WI38 (cell line): ENCODE results near the gene NEUROD1.

Experiments used
- H3K4me3 ChIP-seq: 2 replicates; pipeline ENCODE4 v1.5.1; 2011; ENCODE audit warnings: low read depth, mild to moderate bottlenecking, control low read depth, low read length
- TF ChIP-seq, protein P1 (sequence below): IDR thresholded peaks from 2 replicates; pipeline ENCODE4 v1.5.1; 2012; ENCODE audit warnings: low read depth, mild to moderate bottlenecking, control low read depth, low read length

NEUROD1 gene

DNA sequence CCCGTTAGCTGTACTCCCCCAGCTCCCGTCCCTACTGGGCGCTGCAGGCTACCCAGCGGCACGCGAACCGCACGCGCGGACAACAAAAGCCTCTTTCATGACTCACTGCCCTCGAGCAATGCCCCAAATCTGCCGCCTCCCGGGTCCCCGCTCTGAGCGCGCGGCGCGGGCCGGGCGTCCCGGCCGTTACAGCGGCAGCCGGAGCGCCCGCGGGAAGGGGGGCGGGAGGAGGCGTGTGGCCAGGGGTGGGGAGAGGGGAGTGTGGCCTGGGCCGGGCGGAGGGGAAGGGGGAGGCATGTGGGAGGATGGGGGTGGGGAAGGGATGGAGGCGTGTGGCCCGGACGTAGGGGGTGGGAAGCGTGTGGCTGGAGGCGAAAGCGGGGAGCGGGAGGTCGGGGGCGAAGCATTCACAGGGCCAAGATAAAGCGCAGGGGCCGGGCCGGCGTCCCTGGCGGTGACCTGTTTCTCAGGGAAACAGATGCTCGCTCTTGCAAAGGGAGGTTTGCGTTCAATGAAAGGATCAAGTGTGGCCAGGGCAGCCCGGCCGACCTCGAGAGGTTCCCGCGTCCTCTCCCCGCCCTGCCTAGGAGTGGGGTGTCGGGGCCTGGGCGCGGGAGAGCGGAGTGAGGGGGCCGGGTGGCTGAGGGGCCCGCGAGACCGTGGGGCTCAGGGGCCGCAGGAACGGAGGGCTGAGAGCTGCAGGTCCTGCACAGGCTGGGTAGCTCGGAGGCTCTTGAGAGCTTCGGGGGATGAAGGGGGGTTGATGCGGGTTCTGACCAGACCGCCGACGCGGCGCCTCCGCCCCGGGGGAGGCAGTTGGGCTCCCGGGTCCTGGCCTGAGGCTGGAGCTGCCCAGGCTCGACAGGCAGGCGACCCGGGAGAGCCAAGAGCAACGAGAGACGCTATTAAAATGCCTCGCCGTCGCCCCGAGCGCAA, 3.5 kb upstream of the NEUROD1 start:
- TF ChIP-seq, protein P1, sequence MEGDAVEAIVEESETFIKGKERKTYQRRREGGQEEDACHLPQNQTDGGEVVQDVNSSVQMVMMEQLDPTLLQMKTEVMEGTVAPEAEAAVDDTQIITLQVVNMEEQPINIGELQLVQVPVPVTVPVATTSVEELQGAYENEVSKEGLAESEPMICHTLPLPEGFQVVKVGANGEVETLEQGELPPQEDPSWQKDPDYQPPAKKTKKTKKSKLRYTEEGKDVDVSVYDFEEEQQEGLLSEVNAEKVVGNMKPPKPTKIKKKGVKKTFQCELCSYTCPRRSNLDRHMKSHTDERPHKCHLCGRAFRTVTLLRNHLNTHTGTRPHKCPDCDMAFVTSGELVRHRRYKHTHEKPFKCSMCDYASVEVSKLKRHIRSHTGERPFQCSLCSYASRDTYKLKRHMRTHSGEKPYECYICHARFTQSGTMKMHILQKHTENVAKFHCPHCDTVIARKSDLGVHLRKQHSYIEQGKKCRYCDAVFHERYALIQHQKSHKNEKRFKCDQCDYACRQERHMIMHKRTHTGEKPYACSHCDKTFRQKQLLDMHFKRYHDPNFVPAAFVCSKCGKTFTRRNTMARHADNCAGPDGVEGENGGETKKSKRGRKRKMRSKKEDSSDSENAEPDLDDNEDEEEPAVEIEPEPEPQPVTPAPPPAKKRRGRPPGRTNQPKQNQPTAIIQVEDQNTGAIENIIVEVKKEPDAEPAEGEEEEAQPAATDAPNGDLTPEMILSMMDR, result no peak
- peak overlapping the region; percentile 20; the same call in 1 of the 2 replicates for H3K4me3 ChIP-seq

DNA sequence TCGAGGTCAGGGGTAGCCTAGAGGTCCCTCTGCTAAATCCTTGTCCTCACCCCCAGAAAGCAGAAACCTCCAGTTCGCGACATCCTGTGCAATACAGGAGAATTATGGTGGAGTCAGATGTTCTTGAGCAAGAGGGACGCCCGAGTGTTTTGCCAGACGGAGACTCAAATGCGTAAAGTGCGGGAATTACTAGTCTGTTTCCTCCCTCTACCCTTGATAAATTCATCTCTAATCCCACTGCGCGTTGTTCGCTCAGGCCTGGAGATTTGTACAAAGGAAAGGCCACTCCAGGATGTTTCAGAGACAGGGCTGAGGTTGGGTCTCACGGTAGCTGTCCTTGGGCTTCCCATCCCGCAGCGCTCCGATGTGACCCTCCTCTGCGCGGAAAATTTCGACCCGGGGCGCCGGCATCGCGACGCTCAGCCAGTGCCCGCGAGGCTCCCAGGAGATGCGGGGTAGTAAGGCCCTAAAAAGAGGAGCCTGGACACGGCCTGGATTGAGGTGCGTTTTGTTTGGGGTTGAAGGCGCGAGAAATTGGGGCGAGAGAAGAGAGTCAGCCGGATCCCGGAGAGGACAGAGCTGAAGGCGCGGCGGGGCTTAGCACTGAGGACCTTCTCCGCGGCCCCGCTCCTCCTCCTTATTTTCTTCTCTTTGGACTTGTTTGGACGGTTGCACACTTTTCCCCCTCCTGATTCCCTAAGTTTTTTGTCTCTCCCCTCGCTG, 2.6 kb upstream of the NEUROD1 start:
- H3K4me3 ChIP-seq, result peak overlapping the region; percentile 20; the same call in 1 of the 2 replicates
- TF ChIP-seq, protein P1, result no peak

DNA sequence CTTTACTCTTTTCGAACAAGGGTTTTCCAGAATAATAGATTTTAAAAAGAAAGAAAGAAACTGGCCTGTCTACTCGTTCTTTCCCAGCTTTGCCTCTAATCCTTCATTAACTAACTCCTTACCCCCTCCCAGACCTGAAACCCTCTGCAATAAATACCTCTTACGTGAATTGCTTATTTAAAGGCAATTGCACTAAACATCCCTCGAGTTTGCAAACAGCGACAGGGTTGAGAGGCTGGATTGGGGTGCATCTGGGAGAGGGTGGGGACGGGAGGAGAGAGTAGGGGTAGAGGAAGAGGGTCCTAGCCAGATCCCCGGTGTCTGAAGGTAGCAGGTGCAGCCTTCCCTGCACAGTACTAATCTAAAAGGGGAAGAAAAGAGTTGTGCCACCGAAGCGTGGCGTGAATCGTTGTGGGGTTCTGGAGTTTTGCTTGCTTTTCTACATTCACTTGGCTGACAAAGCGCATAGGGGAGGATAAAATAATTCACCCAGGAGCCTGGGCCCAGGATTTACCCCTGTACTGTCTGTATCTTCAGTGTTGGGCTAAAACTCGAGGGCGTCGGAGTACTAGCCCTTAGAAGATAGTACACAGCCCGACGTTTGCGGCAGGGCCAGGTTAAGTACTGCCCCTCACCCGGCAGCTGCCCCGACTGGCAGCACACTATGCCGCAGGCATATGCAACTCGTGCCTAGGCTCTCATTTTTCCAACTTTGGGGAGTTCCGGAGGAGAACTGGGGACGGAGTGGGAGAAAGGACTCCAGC, 1.9 kb upstream of the NEUROD1 start:
- TF ChIP-seq, protein P1, result no peak
- no peak overlapping the region for H3K4me3 ChIP-seq

DNA sequence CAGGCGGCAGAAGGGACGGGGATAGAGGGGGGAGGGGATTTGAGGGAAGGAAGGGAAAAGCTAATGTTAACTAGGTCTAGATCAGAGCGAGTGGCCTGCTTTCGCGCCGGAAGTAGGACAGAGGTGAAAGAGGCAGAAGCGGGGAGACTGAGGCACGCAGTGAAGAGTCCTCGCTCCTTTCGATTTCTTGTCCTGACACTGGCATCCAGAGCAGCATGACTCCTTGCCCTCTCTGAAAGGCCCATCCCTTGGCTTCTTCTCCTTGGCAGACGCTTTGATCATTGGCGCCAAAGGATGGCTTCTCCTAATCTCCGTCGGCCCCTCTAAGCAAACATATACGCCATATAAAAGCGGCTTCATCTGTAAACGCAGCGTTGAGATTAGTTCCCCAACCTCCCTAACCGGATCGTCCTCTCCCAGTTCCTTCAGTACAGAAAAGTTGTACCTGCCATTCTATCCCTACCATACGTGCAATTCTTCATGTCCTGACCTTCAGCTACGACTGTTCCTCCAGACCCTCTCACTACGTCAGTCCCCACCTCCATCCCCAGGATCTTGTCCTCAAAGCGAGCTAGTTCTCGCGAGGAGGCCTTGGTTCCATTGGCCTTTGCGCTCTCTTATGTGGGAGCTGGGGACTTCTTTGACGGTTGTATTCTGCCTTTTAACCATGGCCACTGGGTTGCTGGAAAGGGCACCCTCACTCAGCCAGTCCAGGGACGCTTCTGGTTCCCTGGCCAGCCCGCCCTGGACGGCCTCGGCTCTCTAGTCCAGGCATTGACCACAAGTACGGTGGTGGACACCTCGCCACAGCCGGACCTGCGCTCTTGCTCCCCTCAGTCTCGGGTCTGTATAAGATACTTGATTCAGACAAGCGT, 857 bp upstream of the NEUROD1 start:
- H3K4me3 ChIP-seq, result peak overlapping the region; percentile 14; the same call in 1 of the 2 replicates
- TF ChIP-seq, protein P1, result no peak

DNA sequence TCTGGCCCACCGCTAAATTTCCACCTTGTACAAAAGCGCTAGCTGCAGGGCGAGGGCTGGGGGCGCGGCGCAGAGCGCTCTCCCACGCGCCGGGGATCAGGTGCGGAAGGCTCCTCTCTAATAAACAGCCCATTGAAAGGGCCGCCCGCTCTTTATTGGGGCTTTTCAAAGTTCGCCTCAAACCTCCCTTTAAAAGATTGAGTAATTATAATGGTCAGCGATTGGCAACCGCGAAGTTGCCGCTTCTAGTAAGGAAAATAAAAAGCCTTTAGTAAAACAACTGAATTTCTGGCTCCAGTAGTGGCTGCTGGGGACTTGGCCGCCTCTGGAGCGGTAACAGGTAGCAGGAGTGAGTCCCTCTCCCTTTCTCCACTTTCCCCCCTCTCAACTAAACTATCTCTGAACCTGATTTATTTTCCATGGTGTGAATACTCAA, 755 bp downstream of the NEUROD1 start:
- TF ChIP-seq, protein P1, result no peak
- no peak overlapping the region for H3K4me3 ChIP-seq

DNA sequence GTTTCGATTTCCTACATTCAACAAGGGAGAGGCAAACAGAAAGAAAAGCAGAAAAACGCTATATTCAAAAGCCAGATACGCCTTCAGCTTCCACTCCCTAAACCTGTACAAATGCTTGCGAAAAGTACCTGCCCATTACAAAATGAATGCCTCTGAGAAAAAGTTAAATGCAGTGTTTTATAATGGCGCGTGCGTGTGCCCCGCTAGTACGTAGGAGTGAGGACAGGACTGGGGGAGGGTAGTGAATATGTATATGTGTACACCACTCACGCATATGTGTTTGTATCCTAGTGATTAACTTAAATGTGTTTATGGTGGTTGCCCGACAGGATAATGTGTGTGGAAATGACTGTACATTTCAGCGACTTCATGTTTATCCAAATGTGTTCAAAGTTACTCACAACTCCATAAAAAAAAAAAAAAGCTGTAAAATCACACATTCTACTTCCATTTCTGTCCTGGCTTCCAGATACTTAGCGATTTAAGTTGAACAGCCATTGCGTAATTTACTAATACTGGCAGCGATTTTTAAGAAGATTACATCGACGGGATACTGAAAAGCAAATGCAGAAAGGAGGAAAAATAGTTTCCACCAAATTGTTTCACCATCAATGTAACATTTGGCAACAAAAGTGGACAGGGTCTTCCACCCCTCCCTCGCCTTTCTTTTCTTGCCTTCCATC, 1.3 kb downstream of the NEUROD1 start:
- H3K4me3 ChIP-seq, result no peak overlapping the region
- TF ChIP-seq, protein P1, result no peak
